ENCODE measurements around the gene EIF3J. TPM values are rescaled to one million over a fixed set of nuclear protein-coding genes. Genes with fewer than 3 reads are reported as not detected.

Gene EIF3J
- 74.9 TPM for polyA plus RNA-seq (2013, experiment 1 of 2)
- polyA plus RNA-seq (2013, experiment 2 of 2) = 75.2 TPM

GRCh38 chr15:44536962-44537734 lies at the start of gene EIF3J:
Gene EIF3J (plus strand): TSS chr15:44537147. CDS start chr15:44537195, 48 bp downstream.
- no peak within 1 kb of the TSS for H2BK15ac ChIP-seq (replicated peaks; ENCODE audit: low read depth)
- H3K9ac ChIP-seq (ENCODE audit: low read length) = peak within 1 kb of the TSS; percentile 95

GRCh38 chr15:44489464-44489863 lies 47.5 kb upstream of the EIF3J start:
- Histone ChIP-seq H3K79me1 (ENCODE audit: low read length) (peaks cover 5% of the 10 kb centered on the region), H3K79me2 (ENCODE audit: control insufficient read depth, insufficient read depth, low read length) (no peaks in the 10 kb centered on the region), H3K36me3 (ENCODE audit: control insufficient read depth, insufficient read depth, low read length) (no peaks in the 10 kb centered on the region), H3K56ac (ENCODE audit: low read length) (no peak overlapping the region), H3K4me1 (ENCODE audit: control insufficient read depth, low read depth, low read length) (no peaks in the 10 kb centered on the region), H3K23ac (ENCODE audit: low read length) (no peak overlapping the region), H4K5ac (ENCODE audit: low read length) (no peak overlapping the region), H3K4me2 (ENCODE audit: low read length) (no peak overlapping the region), H3K4ac (ENCODE audit: low read depth, low read length) (no peak overlapping the region), H3K18ac (ENCODE audit: low read length) (no peak overlapping the region), H2AK5ac (ENCODE audit: low read length) (no peak overlapping the region), H2BK5ac (ENCODE audit: low read length) (no peak overlapping the region), H4K8ac (ENCODE audit: low read depth, low read length) (no peak overlapping the region), H3K27ac (ENCODE audit: low read depth, low read length) (no peak overlapping the region), H3K27me3 (ENCODE audit: insufficient read depth, low read length, poor library complexity) (no peaks in the 10 kb centered on the region), H3K9ac (ENCODE audit: low read length) (no peak overlapping the region), H3K4me3 (ENCODE audit: low read length) (no peak overlapping the region), H2BK120ac (ENCODE audit: low read depth, low read length) (no peak overlapping the region), H2BK15ac (replicated peaks; ENCODE audit: low read depth) (no peak overlapping the region)
- WGBS (ENCODE audit: extremely low coverage, insufficient coverage, low lambda C conversion rate) = no CpG with 5 or more reads among the region's 1 CpG
- no peak for DNase-seq

More at GRCh38 chr15:44536962-44537734, at the start of gene EIF3J:
- DNase-seq = no peak
- Histone ChIP-seq H2AK5ac (ENCODE audit: low read length) (no peak within 1 kb of the TSS), H3K4me1 (ENCODE audit: control insufficient read depth, low read depth, low read length) (peaks cover 2% of the 10 kb centered on the region), H2BK120ac (ENCODE audit: low read depth, low read length) (no peak within 1 kb of the TSS), H4K5ac (ENCODE audit: low read length) (no peak within 1 kb of the TSS), H2BK5ac (ENCODE audit: low read length) (peak within 1 kb of the TSS; percentile 70), H3K27me3 (ENCODE audit: insufficient read depth, low read length, poor library complexity) (no peaks in the 10 kb centered on the region), H3K56ac (ENCODE audit: low read length) (peak within 1 kb of the TSS; percentile 97), H3K79me1 (ENCODE audit: low read length) (peaks cover 5% of the 10 kb centered on the region), H3K4me3 (ENCODE audit: low read length) (peak within 1 kb of the TSS; percentile 93), H3K79me2 (ENCODE audit: control insufficient read depth, insufficient read depth, low read length) (peaks cover 32% of the 10 kb centered on the region), H3K36me3 (ENCODE audit: control insufficient read depth, insufficient read depth, low read length) (no peaks in the 10 kb centered on the region), H4K8ac (ENCODE audit: low read depth, low read length) (peak within 1 kb of the TSS; percentile 2), H3K4ac (ENCODE audit: low read depth, low read length) (peak within 1 kb of the TSS; percentile 49), H3K18ac (ENCODE audit: low read length) (peak within 1 kb of the TSS; percentile 93), H3K27ac (ENCODE audit: low read depth, low read length) (peak within 1 kb of the TSS; percentile 100), H3K23ac (ENCODE audit: low read length) (peak within 1 kb of the TSS; percentile 89), H3K4me2 (ENCODE audit: low read length) (peak within 1 kb of the TSS; percentile 96)
- WGBS (ENCODE audit: extremely low coverage, insufficient coverage, low lambda C conversion rate) = no CpG with 5 or more reads among the region's 97 CpGs

GRCh38 chr15:44490622-44491021 lies 46.3 kb upstream of the EIF3J start:
- Histone ChIP-seq H3K18ac (ENCODE audit: low read length) (no peak overlapping the region), H3K56ac (ENCODE audit: low read length) (no peak overlapping the region), H3K4me3 (ENCODE audit: low read length) (no peak overlapping the region), H2BK15ac (replicated peaks; ENCODE audit: low read depth) (no peak overlapping the region), H2BK5ac (ENCODE audit: low read length) (no peak overlapping the region), H2AK5ac (ENCODE audit: low read length) (no peak overlapping the region), H3K9ac (ENCODE audit: low read length) (no peak overlapping the region), H4K8ac (ENCODE audit: low read depth, low read length) (no peak overlapping the region), H3K27ac (ENCODE audit: low read depth, low read length) (no peak overlapping the region), H3K27me3 (ENCODE audit: insufficient read depth, low read length, poor library complexity) (no peaks in the 10 kb centered on the region), H3K4ac (ENCODE audit: low read depth, low read length) (no peak overlapping the region), H3K4me2 (ENCODE audit: low read length) (no peak overlapping the region), H3K23ac (ENCODE audit: low read length) (no peak overlapping the region), H3K4me1 (ENCODE audit: control insufficient read depth, low read depth, low read length) (no peaks in the 10 kb centered on the region), H3K79me2 (ENCODE audit: control insufficient read depth, insufficient read depth, low read length) (no peaks in the 10 kb centered on the region), H3K36me3 (ENCODE audit: control insufficient read depth, insufficient read depth, low read length) (no peaks in the 10 kb centered on the region), H4K5ac (ENCODE audit: low read length) (no peak overlapping the region), H2BK120ac (ENCODE audit: low read depth, low read length) (no peak overlapping the region), H3K79me1 (ENCODE audit: low read length) (peaks cover 3% of the 10 kb centered on the region)
- no peak for DNase-seq
- no CpG with 5 or more reads among the region's 3 CpGs for WGBS (ENCODE audit: extremely low coverage, insufficient coverage, low lambda C conversion rate)

- WGBS (ENCODE audit: extremely low coverage, insufficient coverage, low lambda C conversion rate) = no CpG with 5 or more reads among the region's 7 CpGs
- H3K4me1 ChIP-seq (ENCODE audit: control insufficient read depth, low read depth, low read length) = no peaks in the 10 kb centered on the region
Measured at GRCh38 chr15:44492040-44492439, 44.9 kb upstream of the EIF3J start.

GRCh38 chr15:44492672-44493071 lies 44.3 kb upstream of the EIF3J start:
- no peak for DNase-seq
- Histone ChIP-seq H3K79me1 (ENCODE audit: low read length) (peaks cover 3% of the 10 kb centered on the region), H3K4ac (ENCODE audit: low read depth, low read length) (no peak overlapping the region), H2BK5ac (ENCODE audit: low read length) (no peak overlapping the region), H2BK15ac (replicated peaks; ENCODE audit: low read depth) (no peak overlapping the region), H3K27me3 (ENCODE audit: insufficient read depth, low read length, poor library complexity) (no peaks in the 10 kb centered on the region), H3K9ac (ENCODE audit: low read length) (no peak overlapping the region), H3K27ac (ENCODE audit: low read depth, low read length) (no peak overlapping the region), H3K4me2 (ENCODE audit: low read length) (no peak overlapping the region), H3K18ac (ENCODE audit: low read length) (no peak overlapping the region), H2BK120ac (ENCODE audit: low read depth, low read length) (no peak overlapping the region), H4K8ac (ENCODE audit: low read depth, low read length) (no peak overlapping the region), H2AK5ac (ENCODE audit: low read length) (no peak overlapping the region), H4K5ac (ENCODE audit: low read length) (no peak overlapping the region), H3K79me2 (ENCODE audit: control insufficient read depth, insufficient read depth, low read length) (no peaks in the 10 kb centered on the region), H3K23ac (ENCODE audit: low read length) (no peak overlapping the region), H3K36me3 (ENCODE audit: control insufficient read depth, insufficient read depth, low read length) (no peaks in the 10 kb centered on the region), H3K56ac (ENCODE audit: low read length) (no peak overlapping the region), H3K4me1 (ENCODE audit: control insufficient read depth, low read depth, low read length) (no peaks in the 10 kb centered on the region), H3K4me3 (ENCODE audit: low read length) (no peak overlapping the region)
- no CpG with 5 or more reads among the region's 3 CpGs for WGBS (ENCODE audit: extremely low coverage, insufficient coverage, low lambda C conversion rate)

More at GRCh38 chr15:44492040-44492439, 44.9 kb upstream of the EIF3J start:
- Histone ChIP-seq H3K27ac (ENCODE audit: low read depth, low read length) (no peak overlapping the region), H3K56ac (ENCODE audit: low read length) (no peak overlapping the region), H3K4ac (ENCODE audit: low read depth, low read length) (no peak overlapping the region), H2AK5ac (ENCODE audit: low read length) (no peak overlapping the region), H2BK5ac (ENCODE audit: low read length) (no peak overlapping the region), H3K79me2 (ENCODE audit: control insufficient read depth, insufficient read depth, low read length) (no peaks in the 10 kb centered on the region), H3K4me2 (ENCODE audit: low read length) (no peak overlapping the region), H3K18ac (ENCODE audit: low read length) (no peak overlapping the region), H4K5ac (ENCODE audit: low read length) (no peak overlapping the region), H3K36me3 (ENCODE audit: control insufficient read depth, insufficient read depth, low read length) (no peaks in the 10 kb centered on the region), H2BK120ac (ENCODE audit: low read depth, low read length) (no peak overlapping the region), H3K4me3 (ENCODE audit: low read length) (no peak overlapping the region), H3K79me1 (ENCODE audit: low read length) (peaks cover 3% of the 10 kb centered on the region), H2BK15ac (replicated peaks; ENCODE audit: low read depth) (no peak overlapping the region), H3K27me3 (ENCODE audit: insufficient read depth, low read length, poor library complexity) (no peaks in the 10 kb centered on the region), H3K23ac (ENCODE audit: low read length) (no peak overlapping the region), H4K8ac (ENCODE audit: low read depth, low read length) (no peak overlapping the region), H3K9ac (ENCODE audit: low read length) (no peak overlapping the region)
- DNase-seq = no peak

Measured in mesendoderm (in vitro differentiated cells).